Neuronal stem cell (in vitro differentiated cells): ENCODE results near the gene SUGT1.
"Not testable (repeated sequence)": the region's sequence is repeated elsewhere in the genome, so short reads cannot be mapped to it uniquely, and the experiment has no call there.

Experiments
- DNase-seq: peaks from one replicate; pipeline ENCODE4 v3.0.0-alpha.2; 2013; ENCODE audit warnings: low spot score
- H2AFZ ChIP-seq: one replicate; pipeline ENCODE4 v1.6.1; 2013; ENCODE audit warnings: mild to moderate bottlenecking, low read length, inconsistent platforms
- H2AK5ac ChIP-seq: 2 replicates; pipeline ENCODE4 v1.6.1; 2013; ENCODE audit warnings: low read depth, mild to moderate bottlenecking, inconsistent platforms, low read length, moderate library complexity, mixed read lengths
- H2BK120ac ChIP-seq: 2 replicates; pipeline ENCODE4 v1.6.1; 2013; ENCODE audit warnings: low read depth, mild to moderate bottlenecking, inconsistent platforms, low read length, moderate library complexity, mixed read lengths
- H2BK12ac ChIP-seq: one replicate; pipeline ENCODE4 v1.6.1; 2013; ENCODE audit warnings: low read length, inconsistent platforms
- H2BK15ac ChIP-seq: 2 replicates; pipeline ENCODE4 v1.6.1; 2013; ENCODE audit warnings: mild to moderate bottlenecking, low read length, inconsistent platforms, mixed read lengths
- H2BK5ac ChIP-seq: one replicate; pipeline ENCODE4 v1.6.1; 2013; ENCODE audit warnings: inconsistent platforms, mild to moderate bottlenecking, low read length, moderate library complexity
- H3K14ac ChIP-seq: one replicate; pipeline ENCODE4 v1.6.1; 2013; ENCODE audit warnings: low read length, inconsistent platforms
- H3K18ac ChIP-seq: 2 replicates; pipeline ENCODE4 v1.6.1; 2013; ENCODE audit warnings: low read length, inconsistent platforms
- H3K23ac ChIP-seq: 2 replicates; pipeline ENCODE4 v1.6.1; 2013; ENCODE audit warnings: low read depth, mild to moderate bottlenecking, mixed read lengths, low read length, inconsistent platforms; ENCODE audit not compliant: poor library complexity
- H3K27ac ChIP-seq: replicated peaks from 3 replicates; pipeline ENCODE4 v1.5.1; 2013; ENCODE audit warnings: low read length, inconsistent platforms
- H3K27me3 ChIP-seq, 3 experiments: 2 replicates each; pipeline ENCODE4 v1.6.1; 2013; ENCODE audit warnings: low read length in 3 of 3, mild to moderate bottlenecking in 2 of 3, inconsistent platforms in 1 of 3, low read depth in 1 of 3, mixed read lengths in 1 of 3, moderate library complexity in 1 of 3; ENCODE audit not compliant: control insufficient read depth in 3 of 3, insufficient read depth in 3 of 3
- H3K36me3 ChIP-seq, 2 donors: replicated peaks in 1 of 2; 2 replicates each; pipeline ENCODE4 v1.6.1; 2013; ENCODE audit warnings: low read length in 2 of 2; ENCODE audit not compliant: control insufficient read depth in 2 of 2, insufficient read depth in 2 of 2
- H3K4ac ChIP-seq: 2 replicates; pipeline ENCODE4 v1.6.1; 2013; ENCODE audit warnings: inconsistent platforms, mild to moderate bottlenecking, low read length, moderate library complexity
- H3K4me1 ChIP-seq, 2 donors: 1 replicate in 1 of 2; 2 replicates in 1 of 2; pipeline ENCODE4 v1.6.1; 2013; ENCODE audit warnings: low read length in 2 of 2, low read depth in 1 of 2; ENCODE audit not compliant: control insufficient read depth in 2 of 2, insufficient read depth in 1 of 2
- H3K4me2 ChIP-seq: one replicate; pipeline ENCODE4 v1.6.1; 2013; ENCODE audit warnings: mild to moderate bottlenecking, low read length, inconsistent platforms; ENCODE audit not compliant: insufficient read depth, poor library complexity, severe bottlenecking
- H3K4me3 ChIP-seq, 2 donors: 2 replicates each; pipeline ENCODE4 v1.5.1; 2013; ENCODE audit warnings: low read length in 2 of 2, mild to moderate bottlenecking in 2 of 2, inconsistent platforms in 1 of 2, moderate library complexity in 1 of 2
- H3K79me1 ChIP-seq: one replicate; pipeline ENCODE4 v1.6.1; 2013; ENCODE audit warnings: low read depth, mild to moderate bottlenecking, inconsistent platforms, low read length, moderate library complexity
- H3K9ac ChIP-seq: one replicate; pipeline ENCODE4 v1.6.1; 2013; ENCODE audit warnings: mild to moderate bottlenecking, low read depth, low read length, inconsistent platforms; ENCODE audit not compliant: poor library complexity
- H3K9me3 ChIP-seq, 2 donors: replicated peaks in 1 of 2; 2 replicates each; pipeline versions ENCODE3 to v1.6.1; 2013; ENCODE audit warnings: low read length in 2 of 2, mild to moderate bottlenecking in 2 of 2, inconsistent platforms in 1 of 2, low read depth in 1 of 2, mixed read lengths in 1 of 2, moderate library complexity in 1 of 2; ENCODE audit not compliant: control insufficient read depth in 2 of 2, insufficient read depth in 1 of 2
- H4K8ac ChIP-seq: one replicate; pipeline ENCODE4 v1.6.1; 2013; ENCODE audit warnings: low read depth, mild to moderate bottlenecking, inconsistent platforms, low read length, moderate library complexity
- H4K91ac ChIP-seq: one replicate; pipeline ENCODE4 v1.6.1; 2013; ENCODE audit warnings: low read length, low read depth, mild to moderate bottlenecking, inconsistent platforms; ENCODE audit not compliant: poor library complexity
- WGBS, 2 donors: extraction: QIAGEN DNeasy Blood & Tissue Kit; methylation state at CpG; one replicate each; pipeline ENCODE4 v1.1.7; 2013; ENCODE audit warnings: missing lambda C conversion rate in 2 of 2, mixed read lengths in 1 of 2; ENCODE audit not compliant: insufficient read length in 2 of 2, insufficient replicate concordance in 1 of 2; ENCODE audit errors: extremely low coverage in 2 of 2; 5-methylcytosine and 5-hydroxymethylcytosine counted together

SUGT1 gene

DNA sequence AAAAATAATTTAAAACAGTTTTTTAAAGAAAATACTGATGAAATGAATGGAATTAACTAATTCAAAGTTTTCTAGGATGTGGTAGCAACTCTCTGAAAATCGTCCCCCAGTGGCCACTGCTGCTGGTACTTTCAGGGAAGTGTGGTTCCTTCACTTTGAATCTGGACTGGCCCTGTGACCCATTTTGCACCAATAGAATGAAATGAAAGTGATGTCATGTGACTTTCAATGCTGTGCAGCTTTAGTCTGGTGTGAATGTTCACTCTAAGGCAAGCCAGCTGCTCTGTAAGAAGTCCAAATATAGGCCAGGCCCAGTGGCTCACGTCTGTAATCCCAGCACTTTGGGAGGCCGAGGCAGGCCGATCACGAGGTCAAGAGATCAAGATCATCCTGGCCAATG, 36.8 kb upstream of the SUGT1 start:
- Histone ChIP-seq H3K79me1 (peaks cover 3% of the 10 kb centered on the region), H3K14ac (no peak overlapping the region), H3K4me3 (no peak overlapping the region), H4K91ac (no peak overlapping the region), H3K4ac (no peak overlapping the region), H3K9ac (no peak overlapping the region), H3K18ac (no peak overlapping the region), H2BK15ac (no peak overlapping the region), H2AK5ac (no peak overlapping the region), H3K27me3 (no peaks in the 10 kb centered on the region), H2AFZ (peak overlapping the region; percentile 10), H2BK5ac (no peak overlapping the region), H3K9me3 (no peaks in the 10 kb centered on the region), H3K36me3 (no peaks in the 10 kb centered on the region), H2BK12ac (no peak overlapping the region), H3K23ac (no peak overlapping the region), H3K27ac (no peak overlapping the region), H3K4me2 (no peak overlapping the region), H4K8ac (no peak overlapping the region), H2BK120ac (no peak overlapping the region), H3K4me1 (peaks cover 0 to 5% of the 10 kb centered on the region in 2 donors)
- no peak for DNase-seq
- no CpG with 5 or more reads among the region's 5 CpGs for WGBS, 2 donors

DNA sequence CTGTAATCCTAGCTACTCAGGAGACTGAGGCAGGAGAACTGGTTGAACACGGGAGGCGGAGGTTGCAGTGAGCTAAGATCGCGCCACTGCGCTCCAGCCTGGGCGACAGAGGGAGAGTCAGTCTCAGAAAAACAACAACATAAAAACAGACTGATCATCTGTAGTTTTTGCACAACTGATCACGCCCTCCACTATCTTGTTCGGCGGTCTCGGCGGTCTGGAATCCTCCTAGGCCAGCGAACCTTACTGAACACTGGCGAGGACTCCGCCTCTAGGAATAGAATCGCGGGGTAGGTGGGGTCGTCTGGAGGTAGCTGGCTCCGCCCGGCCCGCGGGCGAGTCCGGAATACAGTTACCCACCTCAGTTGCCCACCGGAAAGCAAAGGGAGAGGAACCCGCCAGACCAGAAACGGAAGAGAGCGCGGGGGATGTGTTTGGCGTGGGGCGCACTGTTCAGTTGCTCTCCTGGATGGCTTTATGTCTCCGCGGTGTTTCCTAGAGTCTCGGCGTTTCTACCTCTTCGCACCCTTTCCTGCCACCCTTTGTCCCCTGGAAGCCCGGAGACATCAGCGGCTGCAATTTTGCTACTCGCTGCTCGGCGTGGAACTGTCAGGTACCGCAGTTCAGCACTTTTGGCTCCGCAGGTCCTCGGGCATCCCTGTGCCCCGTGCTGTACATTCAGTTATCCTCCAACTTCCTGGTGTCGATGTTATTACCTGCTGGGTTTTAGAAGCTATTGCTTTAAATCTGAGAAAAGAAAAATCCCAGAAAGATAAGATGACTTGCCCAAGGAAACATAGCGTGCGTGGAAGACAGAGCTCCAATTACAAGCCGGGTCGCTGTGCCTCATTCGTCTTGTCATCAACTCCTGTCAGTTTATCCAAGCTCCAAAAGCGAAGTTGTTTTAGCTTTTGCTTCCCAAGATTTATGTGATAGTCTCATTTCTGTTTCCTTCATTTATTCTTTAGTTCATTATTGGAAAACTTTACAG, 35.3 kb upstream of the SUGT1 start:
- H2BK5ac ChIP-seq: no peak overlapping the region
- H2BK15ac ChIP-seq: no peak overlapping the region
- no peak overlapping the region for H3K4ac ChIP-seq
- H3K9me3 ChIP-seq: no peaks in the 10 kb centered on the region
- peak overlapping the region; percentile 88 for H2AFZ ChIP-seq
- peaks cover 0 to 6% of the 10 kb centered on the region in 2 donors for H3K36me3 ChIP-seq
- H3K4me1 ChIP-seq: peaks cover 0 to 5% of the 10 kb centered on the region in 2 donors
- peak overlapping the region; percentile 70 for H3K9ac ChIP-seq
- H2BK12ac ChIP-seq: no peak overlapping the region
- H4K91ac ChIP-seq: no peak overlapping the region
- no CpG with 5 or more reads among the region's 51 CpGs for WGBS, 2 donors
- no peak overlapping the region for H2BK120ac ChIP-seq
- H3K4me2 ChIP-seq: peak overlapping the region; percentile 57
- H3K27ac ChIP-seq: no peak overlapping the region
- H3K23ac ChIP-seq: peak overlapping the region; percentile 8
- no peak overlapping the region for H4K8ac ChIP-seq
- H3K27me3 ChIP-seq: no peaks in the 10 kb centered on the region
- H3K14ac ChIP-seq: no peak overlapping the region
- peak overlapping the region; percentile 85 to 94 for H3K4me3 ChIP-seq
- no peak overlapping the region for H2AK5ac ChIP-seq
- DNase-seq: peak; percentile 69
- H3K79me1 ChIP-seq: peaks cover 3% of the 10 kb centered on the region
- peak overlapping the region; percentile 58 for H3K18ac ChIP-seq

DNA sequence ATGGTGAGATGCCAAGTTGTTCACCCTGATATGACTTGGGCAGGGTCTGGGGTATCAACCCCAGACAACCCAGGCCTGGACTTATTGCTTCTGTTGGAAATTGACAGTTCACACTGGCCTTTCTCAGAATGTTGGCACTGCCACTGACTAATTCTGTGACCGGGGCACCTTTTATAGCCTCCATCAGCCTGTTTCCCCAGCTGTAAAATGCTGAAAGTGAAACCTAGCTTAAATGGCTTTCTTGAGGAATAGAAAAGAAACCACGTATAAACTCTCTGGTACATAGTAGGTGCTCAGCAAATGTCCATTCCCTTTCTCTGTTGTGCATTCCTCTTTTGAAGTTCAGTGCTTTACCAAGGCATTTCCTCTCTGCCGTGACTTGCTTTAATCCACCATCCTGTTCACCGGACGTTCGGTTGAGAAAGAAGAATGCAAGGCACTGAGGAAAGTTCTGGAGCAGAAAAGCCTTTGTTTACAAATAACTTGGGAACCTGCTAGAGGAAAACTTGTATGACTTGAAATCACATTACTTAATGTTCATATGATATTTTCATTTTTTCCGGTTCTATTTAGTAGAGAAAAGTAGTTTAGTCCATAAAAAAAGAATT, 21.4 kb upstream of the SUGT1 start:
- not testable (repeated sequence) for H3K18ac ChIP-seq, H2AFZ ChIP-seq, H2BK5ac ChIP-seq, H2BK15ac ChIP-seq, H2AK5ac ChIP-seq, H2BK12ac ChIP-seq, H4K91ac ChIP-seq, H4K8ac ChIP-seq, H2BK120ac ChIP-seq, DNase-seq, H3K4me2 ChIP-seq, H3K14ac ChIP-seq, H3K79me1 ChIP-seq, H3K9me3 ChIP-seq, H3K4me1 ChIP-seq, H3K4me3 ChIP-seq, H3K23ac ChIP-seq, H3K4ac ChIP-seq, H3K27ac ChIP-seq, H3K9ac ChIP-seq, H3K27me3 ChIP-seq
- H3K36me3 ChIP-seq: peaks cover 4 to 63% of the 10 kb centered on the region in 2 donors
- no CpG with 5 or more reads among the region's 7 CpGs for WGBS, 2 donors

DNA sequence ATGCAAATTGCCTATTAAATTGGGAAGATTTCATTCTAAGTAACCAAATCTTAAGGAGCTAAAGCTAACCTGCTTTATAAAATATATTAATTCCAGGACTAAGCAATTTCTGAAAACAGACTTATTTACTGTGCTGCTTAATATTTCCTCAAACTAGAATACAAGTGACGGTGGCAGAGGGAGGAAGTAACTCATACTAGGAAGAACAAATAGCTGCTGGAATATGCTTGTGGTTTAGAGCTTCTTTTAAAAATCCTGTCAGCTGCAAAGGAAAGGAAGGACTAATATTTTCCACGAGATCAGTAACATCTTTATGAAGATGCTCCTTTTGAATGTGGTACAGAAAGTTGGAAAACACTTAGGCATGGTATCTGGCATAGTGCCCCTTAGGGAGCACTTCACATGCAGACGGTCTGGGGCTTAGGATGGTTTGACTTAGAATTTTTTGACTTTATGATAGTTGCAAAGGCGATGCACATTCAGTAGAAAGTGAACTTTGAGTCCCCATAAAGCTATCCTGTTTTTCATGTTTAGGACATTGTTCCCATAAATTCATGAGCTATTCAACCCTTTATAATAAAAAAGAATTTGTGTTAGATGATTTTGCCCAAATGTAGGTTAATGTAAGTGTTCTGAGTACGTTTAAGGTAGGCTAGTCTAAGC, 13.8 kb upstream of the SUGT1 start:
- no peak overlapping the region for H4K91ac ChIP-seq
- H3K4ac ChIP-seq: no peak overlapping the region
- no peak for DNase-seq
- no peak overlapping the region for H2BK12ac ChIP-seq
- no peak overlapping the region for H3K4me3 ChIP-seq
- H4K8ac ChIP-seq: no peak overlapping the region
- no peak overlapping the region for H3K23ac ChIP-seq
- H3K14ac ChIP-seq: no peak overlapping the region
- no peaks in the 10 kb centered on the region for H3K79me1 ChIP-seq
- no peaks in the 10 kb centered on the region for H3K9me3 ChIP-seq
- no CpG with 5 or more reads among the region's 5 CpGs for WGBS, 2 donors
- no peak overlapping the region for H3K9ac ChIP-seq
- H3K4me1 ChIP-seq: no peaks in the 10 kb centered on the region
- no peak overlapping the region for H2BK15ac ChIP-seq
- no peak overlapping the region for H3K27ac ChIP-seq
- H3K18ac ChIP-seq: no peak overlapping the region
- H3K4me2 ChIP-seq: no peak overlapping the region
- peaks cover 5 to 55% of the 10 kb centered on the region in 2 donors for H3K36me3 ChIP-seq
- H3K27me3 ChIP-seq: no peaks in the 10 kb centered on the region
- no peak overlapping the region for H2AFZ ChIP-seq
- H2BK120ac ChIP-seq: no peak overlapping the region
- H2BK5ac ChIP-seq: no peak overlapping the region
- no peak overlapping the region for H2AK5ac ChIP-seq
